ENCODE results near the gene RAB34.

RAB34 gene

DNA sequence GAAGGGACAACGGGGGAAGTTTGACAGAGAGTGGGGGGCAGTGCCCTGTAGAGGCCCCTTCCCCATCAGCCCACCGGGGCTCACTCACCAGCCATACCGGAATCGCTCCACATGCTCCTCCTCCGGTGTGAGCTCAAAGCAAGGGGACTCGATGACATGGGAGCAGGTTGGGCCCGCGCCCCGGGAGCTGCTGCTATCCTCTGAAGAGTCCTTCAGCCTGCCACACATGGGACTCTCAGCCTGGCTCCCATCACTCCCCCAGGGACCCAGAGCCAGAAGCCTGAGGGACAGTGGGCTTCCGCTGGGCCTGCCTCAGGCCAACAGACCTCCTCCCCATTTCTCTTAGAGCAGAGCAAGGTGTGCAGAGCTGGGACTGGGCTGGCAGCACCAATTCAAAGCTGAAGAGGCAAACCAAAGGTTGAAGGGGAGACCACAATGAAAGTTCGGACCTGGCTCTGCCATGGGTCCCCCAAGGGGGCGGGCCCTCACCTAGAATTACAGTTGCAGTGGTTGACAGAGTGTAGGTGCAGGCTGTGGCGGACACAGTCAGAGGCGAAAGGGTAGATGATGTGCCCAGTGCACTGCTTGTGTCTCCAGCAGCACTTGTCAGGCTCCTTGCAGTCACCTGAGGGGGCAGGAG lies 13.3 kb downstream of the RAB34 start:
- no peak for TF ChIP-seq CTCF (IDR thresholded peaks at IDR 0.05; ENCODE audit: borderline replicate concordance, insufficient read depth, low read depth, low read length)

GRCh38 chr17:28703552-28704218 lies 14.0 kb downstream of the RAB34 start:
- TF ChIP-seq CTCF (IDR thresholded peaks at IDR 0.05; ENCODE audit: borderline replicate concordance, insufficient read depth, low read depth, low read length) = no peak
- H3K4me3 ChIP-seq (ENCODE audit: low read depth, low read length) = no peak overlapping the region

More for the DNA sequence above, 13.3 kb downstream of the RAB34 start:
- H3K4me3 ChIP-seq (ENCODE audit: low read depth, low read length) = no peak overlapping the region

DNA sequence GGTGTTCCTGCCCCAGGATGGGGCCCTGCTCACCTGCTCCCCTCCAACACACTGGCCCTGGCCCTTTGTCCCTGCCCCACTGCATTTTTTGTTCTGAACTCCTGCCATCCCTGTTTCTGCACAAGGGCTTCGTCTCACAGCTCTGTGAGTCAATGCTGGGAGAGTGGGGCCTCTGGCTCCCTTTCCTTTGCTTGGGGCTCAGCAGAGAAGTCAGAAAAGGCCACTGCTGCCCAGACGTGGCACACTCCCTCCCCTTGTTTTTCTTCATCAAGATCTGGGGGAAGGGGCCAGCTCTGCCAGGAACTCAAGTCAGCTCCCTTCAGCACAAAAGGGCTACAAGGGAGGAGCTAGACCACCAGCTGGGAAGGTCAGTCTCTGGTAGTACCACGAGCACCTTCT lies 14.9 kb downstream of the RAB34 start:
- no peak overlapping the region for H3K4me3 ChIP-seq (ENCODE audit: low read depth, low read length)
- TF ChIP-seq CTCF (IDR thresholded peaks at IDR 0.05; ENCODE audit: borderline replicate concordance, insufficient read depth, low read depth, low read length) = no peak

DNA sequence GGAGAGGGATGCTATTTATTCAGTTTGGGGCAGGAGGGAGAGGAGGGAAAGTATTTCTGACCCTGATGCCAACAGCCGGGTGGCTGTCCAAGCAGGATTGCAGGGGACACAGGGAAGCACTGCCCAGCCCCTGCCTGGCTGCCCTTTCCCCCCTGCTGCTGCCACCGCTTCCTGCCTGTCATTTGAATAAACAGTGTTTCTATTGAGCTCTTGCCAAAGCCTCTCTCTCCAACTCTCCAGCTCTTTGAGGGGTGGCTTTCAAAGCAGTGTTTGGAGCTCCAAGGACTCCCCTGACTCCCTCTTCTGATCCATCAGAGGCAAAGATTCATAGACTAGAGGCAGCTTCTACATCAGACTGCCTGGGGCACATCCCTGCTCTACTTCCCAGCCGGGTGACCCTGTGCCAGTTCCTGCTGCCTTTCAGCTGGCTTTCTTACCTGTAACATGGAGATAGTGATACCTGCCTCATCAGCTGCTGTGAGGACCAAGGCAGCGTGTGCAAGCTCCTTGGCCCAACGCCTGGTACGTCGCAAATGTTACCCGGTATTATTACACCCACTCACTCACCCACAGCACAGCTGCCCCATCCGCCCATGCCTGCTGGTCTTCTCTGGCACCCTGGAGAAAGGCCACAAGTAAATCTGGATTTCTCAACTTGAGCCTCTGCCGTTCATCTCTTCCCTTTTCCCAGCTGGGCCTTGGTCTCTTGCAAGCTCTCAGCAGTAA lies 15.5 kb downstream of the RAB34 start:
- H3K4me3 ChIP-seq (ENCODE audit: low read depth, low read length) = no peak overlapping the region
- no peak for TF ChIP-seq CTCF (IDR thresholded peaks at IDR 0.05; ENCODE audit: borderline replicate concordance, insufficient read depth, low read depth, low read length)

- H3K4me3 ChIP-seq (ENCODE audit: low read depth, low read length) = no peak overlapping the region
- TF ChIP-seq CTCF (IDR thresholded peaks at IDR 0.05; ENCODE audit: borderline replicate concordance, insufficient read depth, low read depth, low read length) = no peak
Observed at GRCh38 chr17:28700830-28701492, 16.7 kb downstream of the RAB34 start.

- TF ChIP-seq CTCF (IDR thresholded peaks at IDR 0.05; ENCODE audit: borderline replicate concordance, insufficient read depth, low read depth, low read length) = no peak
- H3K4me3 ChIP-seq (ENCODE audit: low read depth, low read length) = no peak overlapping the region
Observed at GRCh38 chr17:28700278-28700677, 17.4 kb downstream of the RAB34 start.
